Type B pancreatic cell (in vitro differentiated cells): ENCODE measurements around the gene SLMAP. TPM values are rescaled to one million over a fixed set of nuclear protein-coding genes. Genes with fewer than 3 reads are reported as not detected.

ENCODE experiments used
- DNase-seq: peaks from one replicate; pipeline ENCODE4 v3.0.0; 2021; ENCODE audit warnings: mixed read lengths; ENCODE audit not compliant: unreplicated experiment; ENCODE audit errors: extremely low spot score
- H3K27ac Mint-ChIP-seq: 2 replicates; pipeline ENCODE4 v1.8.0; 2021; ENCODE audit warnings: mild to moderate bottlenecking, mixed read lengths
- H3K27me3 Mint-ChIP-seq: 2 replicates; pipeline ENCODE4 v1.8.0; 2021; ENCODE audit warnings: mixed read lengths
- H3K36me3 Mint-ChIP-seq: 2 replicates; pipeline ENCODE4 v1.8.0; 2021; ENCODE audit warnings: mixed read lengths
- H3K4me1 Mint-ChIP-seq: one replicate; pipeline ENCODE4 v1.8.0; 2021; ENCODE audit warnings: mixed read lengths; ENCODE audit not compliant: unreplicated experiment
- H3K4me3 Mint-ChIP-seq: 2 replicates; pipeline ENCODE4 v1.8.0; 2021; ENCODE audit warnings: mild to moderate bottlenecking, mixed read lengths
- H3K9me3 Mint-ChIP-seq: 2 replicates; pipeline ENCODE4 v1.8.0; 2021; ENCODE audit warnings: mixed read lengths
- total RNA-seq: library from RNA; stranded (reverse); gene quantifications from 2 replicates; pipeline ENCODE4 v1.2.1, GENCODE V29; 2021; ENCODE audit warnings: low replicate concordance
- TF ChIP-seq, protein P1 (sequence below): fragments of 200-600 bp; sonication (generic); conservative IDR thresholded peaks from 2 replicates; pipeline ENCODE4 v1.5.0; 2021; ENCODE audit warnings: antibody characterized with exemption, mild to moderate bottlenecking

SLMAP gene
- total RNA-seq, 1 donor from 2014 or later: 55.1 TPM

- Mint-ChIP-seq H3K4me3 (no peak overlapping the region), H3K9me3 (no peaks in the 10 kb centered on the region), H3K27me3 (no peaks in the 10 kb centered on the region), H3K36me3 (peaks cover 27% of the 10 kb centered on the region), H3K4me1 (peaks cover 11% of the 10 kb centered on the region), H3K27ac (no peak overlapping the region)
- TF ChIP-seq, protein P1, sequence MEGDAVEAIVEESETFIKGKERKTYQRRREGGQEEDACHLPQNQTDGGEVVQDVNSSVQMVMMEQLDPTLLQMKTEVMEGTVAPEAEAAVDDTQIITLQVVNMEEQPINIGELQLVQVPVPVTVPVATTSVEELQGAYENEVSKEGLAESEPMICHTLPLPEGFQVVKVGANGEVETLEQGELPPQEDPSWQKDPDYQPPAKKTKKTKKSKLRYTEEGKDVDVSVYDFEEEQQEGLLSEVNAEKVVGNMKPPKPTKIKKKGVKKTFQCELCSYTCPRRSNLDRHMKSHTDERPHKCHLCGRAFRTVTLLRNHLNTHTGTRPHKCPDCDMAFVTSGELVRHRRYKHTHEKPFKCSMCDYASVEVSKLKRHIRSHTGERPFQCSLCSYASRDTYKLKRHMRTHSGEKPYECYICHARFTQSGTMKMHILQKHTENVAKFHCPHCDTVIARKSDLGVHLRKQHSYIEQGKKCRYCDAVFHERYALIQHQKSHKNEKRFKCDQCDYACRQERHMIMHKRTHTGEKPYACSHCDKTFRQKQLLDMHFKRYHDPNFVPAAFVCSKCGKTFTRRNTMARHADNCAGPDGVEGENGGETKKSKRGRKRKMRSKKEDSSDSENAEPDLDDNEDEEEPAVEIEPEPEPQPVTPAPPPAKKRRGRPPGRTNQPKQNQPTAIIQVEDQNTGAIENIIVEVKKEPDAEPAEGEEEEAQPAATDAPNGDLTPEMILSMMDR: no peak
- no peak for DNase-seq
These were observed 171.1 kb downstream of the SLMAP start for GRCh38 chr3:57927166-57927565.

DNA sequence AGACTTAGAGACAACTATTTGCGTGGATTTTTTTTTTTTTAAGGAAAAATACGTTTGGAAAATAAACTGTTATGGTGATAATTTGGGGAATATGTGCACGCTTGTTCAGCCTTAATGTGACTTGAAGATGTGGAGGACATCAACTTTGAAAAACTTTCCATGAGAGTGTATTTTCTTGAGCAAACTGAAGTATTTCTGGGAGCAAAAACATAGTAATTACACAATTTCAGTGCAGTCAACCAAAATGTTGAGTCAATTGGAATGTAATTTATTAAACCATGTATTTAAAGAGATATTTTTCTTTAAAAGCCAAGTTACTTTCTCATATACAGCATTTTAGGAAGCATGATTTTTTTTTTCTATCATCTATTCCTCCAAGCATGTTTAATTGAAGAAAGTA is 171.8 kb downstream of the SLMAP start:
- Mint-ChIP-seq H3K27me3 (no peaks in the 10 kb centered on the region), H3K36me3 (peaks cover 26% of the 10 kb centered on the region), H3K9me3 (no peaks in the 10 kb centered on the region), H3K4me1 (peaks cover 6% of the 10 kb centered on the region), H3K27ac (no peak overlapping the region), H3K4me3 (no peak overlapping the region)
- TF ChIP-seq, protein P1: no peak
- no peak for DNase-seq

GRCh38 chr3:57928511-57928910 is 172.4 kb downstream of the SLMAP start:
- TF ChIP-seq, protein P1: no peak
- Mint-ChIP-seq H3K27me3 (no peaks in the 10 kb centered on the region), H3K4me3 (no peak overlapping the region), H3K4me1 (peaks cover 2% of the 10 kb centered on the region), H3K36me3 (peaks cover 22% of the 10 kb centered on the region), H3K9me3 (no peaks in the 10 kb centered on the region), H3K27ac (no peak overlapping the region)
- DNase-seq: no peak

DNA sequence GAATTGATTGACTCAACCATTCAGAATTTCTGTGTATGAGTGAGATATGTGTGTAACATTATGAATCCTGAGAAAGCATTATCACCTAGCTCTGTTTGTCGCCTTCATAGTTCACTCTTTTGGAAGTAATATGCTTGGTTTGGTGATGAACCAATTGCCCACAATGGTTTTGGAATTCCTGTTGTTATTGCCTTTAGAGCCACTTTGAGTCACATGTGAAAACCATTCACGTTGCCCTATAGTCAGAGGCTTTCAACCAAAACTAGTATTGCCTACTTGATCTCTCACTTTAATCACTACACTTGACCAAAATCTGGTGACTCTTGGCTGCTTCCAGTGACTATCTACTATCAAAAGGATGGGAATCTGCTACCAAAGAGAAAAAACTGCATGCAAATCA is 173.9 kb downstream of the SLMAP start:
- Mint-ChIP-seq H3K27ac (no peak overlapping the region), H3K4me3 (no peak overlapping the region), H3K9me3 (no peaks in the 10 kb centered on the region), H3K4me1 (no peaks in the 10 kb centered on the region), H3K27me3 (no peaks in the 10 kb centered on the region), H3K36me3 (peaks cover 16% of the 10 kb centered on the region)
- TF ChIP-seq, protein P1: no peak
- DNase-seq: no peak

DNA sequence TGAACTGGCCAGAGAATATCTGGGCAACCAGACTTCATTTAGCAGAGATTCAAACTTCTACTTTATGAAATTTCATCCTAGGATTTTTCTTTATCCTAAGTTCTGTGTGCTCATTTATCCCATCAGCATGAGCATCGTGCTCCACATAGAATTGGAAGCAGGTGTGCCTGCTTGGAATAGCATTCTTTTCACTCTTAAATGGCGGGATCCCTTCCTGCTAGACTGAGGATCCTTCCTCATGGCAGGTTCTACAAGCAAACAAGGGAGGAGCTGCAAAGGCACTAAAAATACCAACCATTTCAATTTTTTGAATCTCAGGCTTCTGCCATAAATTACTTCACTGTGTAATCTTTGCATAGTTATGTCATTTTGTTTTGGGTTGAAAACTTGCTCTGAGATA is 177.5 kb downstream of the SLMAP start:
- Mint-ChIP-seq H3K36me3 (peaks cover 5% of the 10 kb centered on the region), H3K4me1 (no peaks in the 10 kb centered on the region), H3K9me3 (no peaks in the 10 kb centered on the region), H3K4me3 (no peak overlapping the region), H3K27ac (no peak overlapping the region), H3K27me3 (no peaks in the 10 kb centered on the region)
- no peak for DNase-seq
- TF ChIP-seq, protein P1: no peak

GRCh38 chr3:57934373-57934772 is 178.3 kb downstream of the SLMAP start:
- Mint-ChIP-seq H3K9me3 (no peaks in the 10 kb centered on the region), H3K4me1 (no peaks in the 10 kb centered on the region), H3K36me3 (peaks cover 5% of the 10 kb centered on the region), H3K27me3 (no peaks in the 10 kb centered on the region), H3K4me3 (no peak overlapping the region), H3K27ac (no peak overlapping the region)
- DNase-seq: no peak
- TF ChIP-seq, protein P1: no peak
